ENCODE results near the gene RNF220.

GRCh38 chr1:44672961-44673674 lies 268.1 kb downstream of the RNF220 start:
- TF ChIP-seq CTCF (IDR thresholded peaks at IDR 0.05) = no peak
- TF ChIP-seq POLR2AphosphoS5 (IDR thresholded peaks at IDR 0.05) = no peak
- TF ChIP-seq EP300 (IDR thresholded peaks at IDR 0.05) = no peak
- TF ChIP-seq POLR2A (IDR thresholded peaks at IDR 0.05) = no peak
